Panc1 (cell line): ENCODE data around the gene PRKAG2. TPM values are rescaled to one million over a fixed set of nuclear protein-coding genes. Genes with fewer than 3 reads are reported as not detected.

Experiments used
- ATAC-seq: fragments of 200-7000 bp; cut with Tn5 transposase; 2 replicates; pipeline ENCODE4 v1.9.1; 2020; ENCODE audit warnings: mild to moderate bottlenecking, moderate library complexity
- BruUV-seq: library from RNA; stranded (reverse); fragments of 400-500 nt; replicated peaks from 2 replicates; lab custom pipeline; 2021; lab: Mats Ljungman, UMichigan
- CTCF ChIA-PET: fragments of 300-600 bp; sonication (Branson Sonifier 250); formaldehyde crosslinking; loops from one replicate; lab custom pipeline; 2022; ENCODE audit warnings: antibody characterized with exemption; lab: Charles Lee
- POLR2A ChIA-PET: fragments of 300-600 bp; sonication (Branson Sonifier 250); formaldehyde crosslinking; loops from one replicate; lab custom pipeline; 2022; ENCODE audit warnings: antibody characterized with exemption; lab: Charles Lee
- DNase-seq: peaks from one replicate; pipeline ENCODE4 v3.0.0-alpha.2; 2010; ENCODE audit warnings: low read depth, low spot score
- H3K27ac ChIP-seq: 2 replicates; pipeline ENCODE4 v1.5.1; 2011; ENCODE audit warnings: mild to moderate bottlenecking, low read length, inconsistent platforms
- H3K27me3 ChIP-seq: fragments of 200-500 bp; sonication (Bioruptor generic); 2 replicates; pipeline ENCODE4 v1.6.0; 2014; ENCODE audit warnings: low read length, inconsistent platforms; ENCODE audit not compliant: control insufficient read depth, insufficient read depth
- H3K36me3 ChIP-seq: fragments of 200-500 bp; sonication (Bioruptor generic); 2 replicates; pipeline ENCODE4 v1.5.1; 2014; ENCODE audit warnings: inconsistent platforms, mild to moderate bottlenecking, low read length, moderate library complexity; ENCODE audit not compliant: control insufficient read depth, insufficient read depth
- H3K4me1 ChIP-seq: 2 replicates; pipeline ENCODE4 v1.5.1; 2011; ENCODE audit warnings: inconsistent platforms, mild to moderate bottlenecking, low read length, moderate library complexity; ENCODE audit not compliant: control insufficient read depth, insufficient read depth
- H3K4me3 ChIP-seq, 2 experiments: 2 replicates each; pipeline ENCODE4 v1.5.1; 2011 to 2012; ENCODE audit warnings: low read depth in 2 of 2, low read length in 2 of 2, mild to moderate bottlenecking in 2 of 2, inconsistent platforms in 1 of 2, moderate library complexity in 1 of 2
- H3K9me3 ChIP-seq: fragments of 200-500 bp; sonication (Bioruptor generic); 2 replicates; pipeline ENCODE4 v1.5.1; 2014; ENCODE audit warnings: low read depth, mild to moderate bottlenecking, inconsistent platforms, low read length, moderate library complexity; ENCODE audit not compliant: control insufficient read depth, insufficient read depth
- POLR2AphosphoS5 ChIP-seq: IDR thresholded peaks from 2 replicates; pipeline ENCODE4 v1.6.1; 2012; ENCODE audit warnings: mild to moderate bottlenecking, low read depth, low read length, moderate library complexity
- REST ChIP-seq, 2 experiments: IDR thresholded peaks; 2 replicates each; pipeline ENCODE4 v1.6.1; 2011 to 2012; ENCODE audit warnings: low read depth in 2 of 2, control low read depth in 1 of 2, low read length in 1 of 2, mild to moderate bottlenecking in 1 of 2, moderate library complexity in 1 of 2; ENCODE audit not compliant: insufficient read depth in 1 of 2
- SIN3A ChIP-seq: IDR thresholded peaks from 2 replicates; pipeline ENCODE4 v1.6.1; 2012; ENCODE audit warnings: low read depth, mild to moderate bottlenecking, low read length, moderate library complexity, borderline replicate concordance; ENCODE audit not compliant: insufficient read depth
- TCF7L2 ChIP-seq: IDR thresholded peaks from 2 replicates; pipeline ENCODE4 v1.6.1; 2011; ENCODE audit warnings: mild to moderate bottlenecking, low read depth, low read length, inconsistent platforms
- in situ Hi-C: cut with HindIII; loops from 2 replicates; pipeline ENCODE4 v1.10.0; 2016; ENCODE audit warnings: low sequenced_read_pairs, low pct_unique_long_range_greater_than_20kb
- intact Hi-C: fragments of 100-400 bp; cut with micrococcal nuclease; formaldehyde crosslinking; loops from one replicate; pipeline ENCODE4 v1.10.0; 2022; ENCODE audit not compliant: unreplicated experiment
- total RNA-seq: library from RNA; stranded (reverse); gene quantifications from one replicate; pipeline ENCODE4 v1.2.1, GENCODE V29; 2021; ENCODE audit not compliant: unreplicated experiment
- TF ChIP-seq, protein P1 (sequence below): fragments of 450-650 bp; IDR thresholded peaks from 2 replicates; pipeline ENCODE4 v1.5.1; 2017; ENCODE audit warnings: mild to moderate bottlenecking

PRKAG2 gene
- total RNA-seq, 1 experiment from 2014 or later: 71.6 TPM

- no peaks in the 10 kb centered on the region for H3K36me3 ChIP-seq
- no peak overlapping the region for H3K27ac ChIP-seq
- ChIA-PET CTCF (no interaction called here), POLR2A (interaction anchor here (0.5 kb wide), 1 partner anchor 174 kb away, joined by 3 read pairs; no protein-coding TSS in a partner anchor)
- no peak; the same call in 1 of the 2 replicates for ATAC-seq
- H3K27me3 ChIP-seq: 0 out of 2 replicates have a peak, but pooled peaks cover 2% of the 10 kb centered on the region
- no TSS peak for BruUV-seq
- no peak for TF ChIP-seq TCF7L2
- TF ChIP-seq, protein P1, sequence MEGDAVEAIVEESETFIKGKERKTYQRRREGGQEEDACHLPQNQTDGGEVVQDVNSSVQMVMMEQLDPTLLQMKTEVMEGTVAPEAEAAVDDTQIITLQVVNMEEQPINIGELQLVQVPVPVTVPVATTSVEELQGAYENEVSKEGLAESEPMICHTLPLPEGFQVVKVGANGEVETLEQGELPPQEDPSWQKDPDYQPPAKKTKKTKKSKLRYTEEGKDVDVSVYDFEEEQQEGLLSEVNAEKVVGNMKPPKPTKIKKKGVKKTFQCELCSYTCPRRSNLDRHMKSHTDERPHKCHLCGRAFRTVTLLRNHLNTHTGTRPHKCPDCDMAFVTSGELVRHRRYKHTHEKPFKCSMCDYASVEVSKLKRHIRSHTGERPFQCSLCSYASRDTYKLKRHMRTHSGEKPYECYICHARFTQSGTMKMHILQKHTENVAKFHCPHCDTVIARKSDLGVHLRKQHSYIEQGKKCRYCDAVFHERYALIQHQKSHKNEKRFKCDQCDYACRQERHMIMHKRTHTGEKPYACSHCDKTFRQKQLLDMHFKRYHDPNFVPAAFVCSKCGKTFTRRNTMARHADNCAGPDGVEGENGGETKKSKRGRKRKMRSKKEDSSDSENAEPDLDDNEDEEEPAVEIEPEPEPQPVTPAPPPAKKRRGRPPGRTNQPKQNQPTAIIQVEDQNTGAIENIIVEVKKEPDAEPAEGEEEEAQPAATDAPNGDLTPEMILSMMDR: no peak
- no peak for TF ChIP-seq REST (IDR thresholded peaks at IDR 0.05; ENCODE audit: insufficient read depth in 1 of 2, low read depth in 2 of 2, low read length in 1 of 2)
- no peak for TF ChIP-seq SIN3A
- no peak for TF ChIP-seq POLR2AphosphoS5
- H3K4me3 ChIP-seq: no peak overlapping the region
- H3K4me1 ChIP-seq: no peaks in the 10 kb centered on the region
- in situ Hi-C loops (no loop called here), intact Hi-C loops (no loop called here)
- H3K9me3 ChIP-seq: no peaks in the 10 kb centered on the region
- no peak for DNase-seq
These were observed 100.5 kb downstream of the PRKAG2 start for GRCh38 chr7:151776446-151776845.

DNA sequence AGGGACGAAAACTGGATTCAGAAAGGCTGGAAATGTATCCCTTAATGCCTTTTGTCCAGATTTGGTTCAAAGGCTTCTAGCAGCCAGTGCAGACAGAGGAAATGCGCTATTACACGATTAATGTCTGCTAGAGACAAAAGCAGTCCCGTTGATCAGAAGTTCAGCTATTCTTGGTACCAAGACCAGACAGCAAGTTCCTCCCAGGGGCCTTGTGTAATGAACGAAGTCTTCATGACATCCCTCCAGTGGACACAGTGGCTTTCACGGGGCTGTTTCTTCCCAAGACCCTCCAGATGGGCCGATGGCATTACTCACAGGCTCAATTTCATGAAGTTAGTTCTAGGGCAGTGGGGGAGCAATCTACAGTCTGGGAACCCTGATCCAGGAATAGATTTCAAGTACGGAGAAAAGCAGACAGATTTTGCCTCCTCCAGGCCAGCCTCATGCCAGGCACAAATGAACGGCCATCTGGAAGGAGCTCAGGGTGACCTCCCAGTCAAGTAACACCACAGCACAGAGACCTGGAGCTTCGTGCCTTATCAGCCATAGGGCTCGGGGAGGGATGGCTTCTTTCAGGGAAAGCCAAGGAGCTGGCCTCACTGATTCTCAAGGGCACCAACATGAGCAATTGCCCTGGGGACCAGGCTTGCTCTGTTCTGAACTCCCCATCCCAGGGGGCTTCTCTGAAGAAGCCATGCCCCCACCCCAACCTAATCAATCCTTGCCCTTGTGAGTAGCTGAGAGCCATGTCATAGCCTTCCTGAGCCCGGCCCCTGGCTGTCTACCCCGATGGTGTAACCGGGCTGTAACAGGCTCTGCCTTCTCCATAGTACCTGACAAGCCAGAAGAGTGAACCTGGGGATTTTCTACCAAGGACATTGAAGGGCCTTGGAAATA lies 101.1 kb downstream of the PRKAG2 start:
- ATAC-seq: no peak
- TF ChIP-seq, protein P1: no peak
- TF ChIP-seq POLR2AphosphoS5 (no peak), SIN3A (no peak), TCF7L2 (no peak), REST (IDR thresholded peaks at IDR 0.05; ENCODE audit: insufficient read depth in 1 of 2, low read depth in 2 of 2, low read length in 1 of 2) (no peak)
- DNase-seq: no peak
- no peak overlapping the region for H3K4me3 ChIP-seq
- H3K27ac ChIP-seq: no peak overlapping the region
- 0 out of 2 replicates have a peak, but pooled peaks cover 2% of the 10 kb centered on the region for H3K27me3 ChIP-seq
- H3K9me3 ChIP-seq: no peaks in the 10 kb centered on the region
- BruUV-seq: no TSS peak
- in situ Hi-C loops: no loop called here
- intact Hi-C loops: no loop called here
- ChIA-PET POLR2A (no interaction called here), CTCF (no interaction called here)
- no peaks in the 10 kb centered on the region for H3K4me1 ChIP-seq
- no peaks in the 10 kb centered on the region for H3K36me3 ChIP-seq
